SK-N-SH treated with all-trans-retinoic acid at 6 μM for 48 hours (cell line): ENCODE results near the gene SLC35A1.

Experiments
- ARNTL ChIP-seq: fragments of 450-650 bp; formaldehyde crosslinking; IDR thresholded peaks from 2 replicates; pipeline ENCODE4 v1.5.0; 2020; ENCODE audit warnings: low read depth, mild to moderate bottlenecking, moderate library complexity, borderline replicate concordance
- CSDC2 ChIP-seq: fragments of 250-450 bp; sonication (Bioruptor Pico); IDR thresholded peaks from 2 replicates; pipeline ENCODE4 v1.5.0; 2020; ENCODE audit warnings: mild to moderate bottlenecking, moderate library complexity
- ESRRG ChIP-seq: fragments of 250-450 bp; sonication (Bioruptor Pico); IDR thresholded peaks from 2 replicates; pipeline ENCODE4 v1.6.1; 2021; ENCODE audit warnings: mild to moderate bottlenecking
- ISL1 ChIP-seq: fragments of 250-450 bp; sonication (Bioruptor Pico); IDR thresholded peaks from 2 replicates; pipeline ENCODE4 v2.1.2; 2022; ENCODE audit warnings: mild to moderate bottlenecking, moderate library complexity
- OSR1 ChIP-seq: fragments of 250-450 bp; sonication (Bioruptor Pico); IDR thresholded peaks from 2 replicates; pipeline ENCODE4 v1.8.0; 2022; ENCODE audit warnings: moderate library complexity, mild to moderate bottlenecking, inconsistent platforms
- RARB ChIP-seq: fragments of 250-450 bp; sonication (Bioruptor Pico); IDR thresholded peaks from 2 replicates; pipeline ENCODE4 v1.8.0; 2021; ENCODE audit warnings: mild to moderate bottlenecking, moderate library complexity
- SNAI2 ChIP-seq: fragments of 250-450 bp; sonication (Bioruptor Pico); IDR thresholded peaks from 2 replicates; pipeline ENCODE4 v1.5.0; 2020; ENCODE audit warnings: mild to moderate bottlenecking, moderate library complexity
- ZC3H10 ChIP-seq: fragments of 250-450 bp; sonication (Bioruptor Pico); IDR thresholded peaks from 2 replicates; pipeline ENCODE4 v1.5.1; 2021; ENCODE audit warnings: mild to moderate bottlenecking, moderate library complexity
- ZFP3 ChIP-seq: fragments of 250-450 bp; sonication (Bioruptor Pico); IDR thresholded peaks from 2 replicates; pipeline ENCODE4 v1.5.0; 2020; ENCODE audit warnings: mild to moderate bottlenecking, moderate library complexity
- ZNF565 ChIP-seq: fragments of 450-650 bp; formaldehyde crosslinking; conservative IDR thresholded peaks from 2 replicates; pipeline ENCODE4 v1.5.0; 2020; ENCODE audit warnings: low read depth, mild to moderate bottlenecking, moderate library complexity
- TF ChIP-seq, protein P1 (sequence below): fragments of 250-450 bp; sonication (Bioruptor Pico); IDR thresholded peaks from 2 replicates; pipeline ENCODE4 v1.5.1; 2020; ENCODE audit warnings: low read depth, mild to moderate bottlenecking, moderate library complexity
- TF ChIP-seq, protein P2 (sequence below): fragments of 250-450 bp; sonication (Bioruptor Pico); IDR thresholded peaks from 2 replicates; pipeline ENCODE4 v1.8.0; 2020; ENCODE audit warnings: mild to moderate bottlenecking, moderate library complexity, borderline replicate concordance

- TF ChIP-seq SNAI2 (CRISPR knock-in tag) (no peak), CSDC2 (CRISPR knock-in tag) (no peak), ARNTL (CRISPR knock-in tag) (no peak), RARB (CRISPR knock-in tag) (no peak), ZFP3 (no peak), ZNF565 (CRISPR knock-in tag) (no peak), ISL1 (no peak), ESRRG (CRISPR knock-in tag) (no peak), ZC3H10 (CRISPR knock-in tag) (no peak), OSR1 (CRISPR knock-in tag) (no peak)
- TF ChIP-seq, protein P1, sequence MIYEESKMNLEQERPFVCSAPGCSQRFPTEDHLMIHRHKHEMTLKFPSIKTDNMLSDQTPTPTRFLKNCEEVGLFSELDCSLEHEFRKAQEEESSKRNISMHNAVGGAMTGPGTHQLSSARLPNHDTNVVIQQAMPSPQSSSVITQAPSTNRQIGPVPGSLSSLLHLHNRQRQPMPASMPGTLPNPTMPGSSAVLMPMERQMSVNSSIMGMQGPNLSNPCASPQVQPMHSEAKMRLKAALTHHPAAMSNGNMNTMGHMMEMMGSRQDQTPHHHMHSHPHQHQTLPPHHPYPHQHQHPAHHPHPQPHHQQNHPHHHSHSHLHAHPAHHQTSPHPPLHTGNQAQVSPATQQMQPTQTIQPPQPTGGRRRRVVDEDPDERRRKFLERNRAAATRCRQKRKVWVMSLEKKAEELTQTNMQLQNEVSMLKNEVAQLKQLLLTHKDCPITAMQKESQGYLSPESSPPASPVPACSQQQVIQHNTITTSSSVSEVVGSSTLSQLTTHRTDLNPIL (CRISPR knock-in tag) = no peak
- TF ChIP-seq, protein P2, sequence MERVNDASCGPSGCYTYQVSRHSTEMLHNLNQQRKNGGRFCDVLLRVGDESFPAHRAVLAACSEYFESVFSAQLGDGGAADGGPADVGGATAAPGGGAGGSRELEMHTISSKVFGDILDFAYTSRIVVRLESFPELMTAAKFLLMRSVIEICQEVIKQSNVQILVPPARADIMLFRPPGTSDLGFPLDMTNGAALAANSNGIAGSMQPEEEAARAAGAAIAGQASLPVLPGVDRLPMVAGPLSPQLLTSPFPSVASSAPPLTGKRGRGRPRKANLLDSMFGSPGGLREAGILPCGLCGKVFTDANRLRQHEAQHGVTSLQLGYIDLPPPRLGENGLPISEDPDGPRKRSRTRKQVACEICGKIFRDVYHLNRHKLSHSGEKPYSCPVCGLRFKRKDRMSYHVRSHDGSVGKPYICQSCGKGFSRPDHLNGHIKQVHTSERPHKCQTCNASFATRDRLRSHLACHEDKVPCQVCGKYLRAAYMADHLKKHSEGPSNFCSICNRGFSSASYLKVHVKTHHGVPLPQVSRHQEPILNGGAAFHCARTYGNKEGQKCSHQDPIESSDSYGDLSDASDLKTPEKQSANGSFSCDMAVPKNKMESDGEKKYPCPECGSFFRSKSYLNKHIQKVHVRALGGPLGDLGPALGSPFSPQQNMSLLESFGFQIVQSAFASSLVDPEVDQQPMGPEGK (CRISPR knock-in tag) = no peak
These were observed 88.2 kb downstream of the SLC35A1 start for GRCh38 chr6:87561017-87561416.
